K562 (cell line): ENCODE results near the gene YIPF2. TPM values are rescaled to one million over a fixed set of nuclear protein-coding genes. Genes with fewer than 3 reads are reported as not detected.

Source experiments
- ATAC-seq: fragments of 200-7000 bp; cut with Tn5 transposase; 3 replicates; pipeline ENCODE4 v1.9.1; 2020; ENCODE audit warnings: moderate library complexity
- BruUV-seq: library from RNA; stranded (reverse); fragments of 400-500 nt; replicated peaks from 2 replicates; lab custom pipeline; 2021; lab: Mats Ljungman, UMichigan
- CTCF ChIA-PET: fragments of 300-600 bp; formaldehyde crosslinking; extraction: SDS; loops from one replicate; lab custom pipeline; 2021; ENCODE audit warnings: low intra/inter-chr PET ratio; lab: Yijun Ruan, JAX
- POLR2A ChIA-PET: fragments of 300-600, 350-650 bp; sonication (Branson Sonifier 250); formaldehyde crosslinking; extraction: SDS; loops from one replicate; lab custom pipeline; 2021; ENCODE audit warnings: antibody characterized with exemption, inconsistent platforms; lab: Yijun Ruan, JAX
- DNase-seq, 4 experiments: peaks; one replicate each; pipeline versions ENCODE4 v3.0.0 to v3.0.0-alpha.2; 2011 to 2018; ENCODE audit warnings: low spot score in 3 of 4, mixed read lengths in 3 of 4; ENCODE audit errors: extremely low read depth in 1 of 4
- FAIRE-seq: peaks from 2 replicates; lab custom pipeline; 2011; peaks lifted over from hg19 to GRCh38; lab: Jason Lieb, UNC
- H2AFZ ChIP-seq: 2 replicates; pipeline ENCODE4 v1.6.0; 2011; ENCODE audit warnings: low read depth, low read length, control low read depth, inconsistent platforms
- H3K27ac ChIP-seq: fragments of 200-600 bp; 3 replicates; pipeline ENCODE4 v1.8.0; 2011; ENCODE audit warnings: low read depth, mild to moderate bottlenecking, control low read depth, inconsistent platforms, low read length, moderate library complexity, mixed read lengths; ENCODE audit errors: extremely low read depth
- H3K27me3 ChIP-seq, 2 experiments: fragments of 300-600 bp in 1 of 2; 2 replicates in 1 of 2; 3 replicates in 1 of 2; pipeline versions ENCODE4 v1.6.0 to v1.8.0; 2011; ENCODE audit warnings: inconsistent platforms in 2 of 2, low read length in 2 of 2, mild to moderate bottlenecking in 1 of 2, mixed read lengths in 1 of 2, moderate library complexity in 1 of 2; ENCODE audit not compliant: control insufficient read depth in 2 of 2, insufficient read depth in 2 of 2
- H3K36me3 ChIP-seq: fragments of 300-600 bp; 3 replicates; pipeline ENCODE4 v1.8.0; 2011; ENCODE audit warnings: mild to moderate bottlenecking, low read length, inconsistent platforms; ENCODE audit not compliant: control insufficient read depth, insufficient read depth
- H3K4me1 ChIP-seq, 2 experiments: fragments of 200-600 bp in 1 of 2; replicated peaks in 1 of 2; 2 replicates in 1 of 2; 3 replicates in 1 of 2; pipeline versions ENCODE4 v1.5.1 to v1.8.0; 2011; ENCODE audit warnings: inconsistent platforms in 2 of 2, low read length in 2 of 2, mild to moderate bottlenecking in 1 of 2, mixed read lengths in 1 of 2, moderate library complexity in 1 of 2; ENCODE audit not compliant: control insufficient read depth in 2 of 2, insufficient read depth in 2 of 2
- H3K4me2 ChIP-seq: 2 replicates; pipeline ENCODE4 v1.6.1; 2011; ENCODE audit warnings: low read length, control low read depth, inconsistent platforms, mixed read lengths; ENCODE audit not compliant: insufficient read depth
- H3K4me3 ChIP-seq: fragments of 200-600 bp; sonication (generic), shearing (Covaris generic); 2 replicates; pipeline ENCODE4 v1.5.1; 2016; ENCODE audit warnings: control low read depth, inconsistent platforms
- H3K79me2 ChIP-seq: fragments of 200-600 bp; 3 replicates; pipeline ENCODE4 v1.8.0; 2011; ENCODE audit warnings: low read length, inconsistent platforms; ENCODE audit not compliant: control insufficient read depth, insufficient read depth
- H3K9ac ChIP-seq, 2 experiments: 2 replicates each; pipeline versions ENCODE4 v1.6.0 to v1.6.1; 2011; ENCODE audit warnings: low read depth in 2 of 2, low read length in 2 of 2, control low read depth in 1 of 2, inconsistent platforms in 1 of 2, mild to moderate bottlenecking in 1 of 2, mixed read lengths in 1 of 2; ENCODE audit not compliant: insufficient read depth in 1 of 2
- H3K9me1 ChIP-seq: one replicate; pipeline ENCODE4 v1.6.0; 2011; ENCODE audit warnings: inconsistent platforms, mild to moderate bottlenecking, low read length, moderate library complexity; ENCODE audit not compliant: control insufficient read depth, insufficient read depth
- H3K9me3 ChIP-seq: replicated peaks from 2 replicates; pipeline ENCODE4 v1.5.1; 2011; ENCODE audit warnings: low read depth, low read length, inconsistent platforms; ENCODE audit not compliant: control insufficient read depth, insufficient read depth
- H4K20me1 ChIP-seq: replicated peaks from 2 replicates; pipeline ENCODE4 v1.6.1; 2011; ENCODE audit warnings: low read length, inconsistent platforms, mixed read lengths; ENCODE audit not compliant: control insufficient read depth, insufficient read depth
- CHAMP1 ChIP-seq: fragments of 450-650 bp; IDR thresholded peaks from 2 replicates; pipeline ENCODE4 v1.6.1; 2016; ENCODE audit warnings: mild to moderate bottlenecking
- EZH2 ChIP-seq: IDR thresholded peaks from 2 replicates; pipeline ENCODE4 v1.6.1; 2012; ENCODE audit warnings: low read depth, mild to moderate bottlenecking, inconsistent platforms, low read length, borderline replicate concordance
- FOXP1 ChIP-seq: sonication (generic); formaldehyde crosslinking; IDR thresholded peaks from 2 replicates; pipeline ENCODE4 v1.8.0; 2022; ENCODE audit warnings: mild to moderate bottlenecking, missing genetic modification reagents
- JUNB ChIP-seq: fragments of 450-650 bp; formaldehyde crosslinking; conservative IDR thresholded peaks from 2 replicates; pipeline ENCODE4 v1.4.0; 2020; ENCODE audit warnings: mild to moderate bottlenecking
- KLF6 ChIP-seq: fragments of 250-450 bp; sonication (Bioruptor Pico); IDR thresholded peaks from 2 replicates; pipeline ENCODE4 v1.4.0; 2020; ENCODE audit warnings: mild to moderate bottlenecking, moderate library complexity, borderline replicate concordance
- MTA1 ChIP-seq: fragments of 450-650 bp; IDR thresholded peaks from 2 replicates; pipeline ENCODE4 v1.6.1; 2017; ENCODE audit warnings: borderline replicate concordance
- NFIX ChIP-seq: fragments of 250-450 bp; sonication (Bioruptor Pico); IDR thresholded peaks from 2 replicates; pipeline ENCODE4 v1.4.0; 2020; ENCODE audit warnings: low read depth, mild to moderate bottlenecking, moderate library complexity
- ZNF41 ChIP-seq: fragments of 250-450 bp; sonication (Bioruptor Pico); conservative IDR thresholded peaks from 2 replicates; pipeline ENCODE4 v1.4.0; 2020; ENCODE audit warnings: mild to moderate bottlenecking
- ZNF444 ChIP-seq: fragments of 250-450 bp; sonication (Bioruptor Pico); IDR thresholded peaks from 2 replicates; pipeline ENCODE4 v1.4.0; 2020; ENCODE audit warnings: mild to moderate bottlenecking, moderate library complexity
- WGBS: fragments of 100-300 bp; shearing (Covaris generic); methylation state at CpG from one replicate; pipeline ENCODE4 v1.1.6; 2016; ENCODE audit warnings: low coverage, mixed read lengths; ENCODE audit not compliant: insufficient coverage; ENCODE audit errors: missing lambda C conversion rate; 5-methylcytosine and 5-hydroxymethylcytosine counted together
- in situ Hi-C: fragments of 300-500 bp; cut with MboI; formaldehyde crosslinking; loops from 4 replicates; pipeline ENCODE4 v1.15.0; 2018; ENCODE audit warnings: inconsistent platforms, mixed read lengths
- intact Hi-C: fragments of 100-400 bp; cut with micrococcal nuclease; formaldehyde crosslinking; loops from 2 replicates; pipeline ENCODE4 v1.14.2; 2022
- polyA plus RNA-seq, 8 experiments: library from polyadenylated mRNA; depleted of rRNA in 4 of 8; stranded (reverse) in 5 of 8; unstranded in 3 of 8; fragments of >200 nt; fragmentation: Nextera tagmentation in 2 of 8; fragmentation: Illumina TruSeq in 1 of 8; extraction: Ambion mirVana in 2 of 8; extraction: Trizol in 1 of 8; gene quantifications; 2 replicates each; pipeline versions ENCODE4 v1.2.1 to v1.2.3, GENCODE V29; 2011 to 2014; ENCODE audit warnings: inconsistent platforms in 1 of 8, missing spikeins in 1 of 8
- total RNA-seq, 7 experiments: library from RNA; depleted of rRNA in 6 of 7; stranded (reverse); fragments of >200 nt in 6 of 7; fragmentation: Illumina TruSeq in 2 of 7; extraction: Trizol in 2 of 7; gene quantifications; 2 replicates each; pipeline versions ENCODE4 v1.2.1 to v1.2.3, GENCODE V29; 2011 to 2021; ENCODE audit warnings: low replicate concordance in 1 of 7

YIPF2 gene
- total and polyA plus RNA-seq, 9 of the 15 experiments (the other 6 are each of a cell fraction or from before 2014, with no cell fraction given), result 1.3 to 65.2 (median 31.6) TPM

- TF ChIP-seq MTA1 (no peak), ZNF444 (CRISPR knock-in tag) (no peak), JUNB (CRISPR knock-in tag) (no peak), EZH2 (no peak), CHAMP1 (no peak), FOXP1 (no peak), NFIX (CRISPR knock-in tag) (no peak), KLF6 (CRISPR knock-in tag) (no peak), ZNF41 (CRISPR knock-in tag) (no peak)
- TF ChIP-seq, all 486 proteins: peak for 0
- Histone ChIP-seq H3K9me3 (no peaks in the 10 kb centered on the region), H3K4me3 (no peak overlapping the region), H3K4me2 (no peak overlapping the region), H3K36me3 (peaks cover 11% of the 10 kb centered on the region; the same call in 1 of the 3 replicates), H3K9me1 (no peaks in the 10 kb centered on the region), H3K79me2 (peaks cover 57% of the 10 kb centered on the region), H3K4me1 (peaks cover 0 to 40% of the 10 kb centered on the region in 2 experiments; a peak in 2 of 5 replicates), H3K27me3 (no peaks in the 10 kb centered on the region), H4K20me1 (peaks cover 9% of the 10 kb centered on the region; the same call in 1 of the 2 replicates), H3K27ac (no peak overlapping the region), H2AFZ (no peak overlapping the region), H3K9ac (peak overlapping the region in 1 of 2 experiments; percentile 85; a peak in 2 of 4 replicates)
- ChIA-PET POLR2A (interaction anchor here (1.1 to 1.7 kb wide), 3 partner anchors 9 to 20 kb away, joined by 3 to 6 read pairs (median 4); no protein-coding TSS in a partner anchor), CTCF (no interaction called here)
- FAIRE-seq (no peak), ATAC-seq (peak; percentile 22; the same call in 2 of the 3 replicates), DNase-seq (no peak)
- intact Hi-C loops, result no loop called here
- in situ Hi-C loops, result no loop called here
- no TSS peak for BruUV-seq
- 81% methylated on average over 10 of the region's 10 CpGs for WGBS
Measured at GRCh38 chr19:10898633-10899032, 29.8 kb downstream of the YIPF2 start.
